ENCODE data around the gene MFRP.

Gene MFRP

GRCh38 chr11:119376197-119376847, 29.8 kb upstream of the MFRP start:
- Histone ChIP-seq H3F3A (ENCODE audit: insufficient read depth) (no peaks in the 10 kb centered on the region), H3K79me2 (ENCODE audit: insufficient read depth, low read length) (no peaks in the 10 kb centered on the region), H3K9ac (ENCODE audit: low read length) (no peak overlapping the region), H3K9me2 (replicated peaks; ENCODE audit: insufficient read depth, low read length) (no peaks in the 10 kb centered on the region), H3K4me2 (ENCODE audit: low read depth, low read length, poor library complexity, severe bottlenecking) (no peak overlapping the region), H3K27me3 (ENCODE audit: low read length) (no peaks in the 10 kb centered on the region), H4K20me1 (ENCODE audit: low read depth, low read length) (no peaks in the 10 kb centered on the region), H2AFZ (ENCODE audit: low read depth, low read length, severe bottlenecking) (no peak overlapping the region), H3K4me3 (ENCODE audit: insufficient read depth, low read length, poor library complexity, severe bottlenecking) (no peak overlapping the region), H3K9me3 (ENCODE audit: insufficient read depth, low read length) (no peaks in the 10 kb centered on the region), H3K27ac (ENCODE audit: low read depth, low read length) (no peak overlapping the region), H3K36me3 (ENCODE audit: low read length) (no peaks in the 10 kb centered on the region)
- TF ChIP-seq CTCF (IDR thresholded peaks at IDR 0.05; ENCODE audit: insufficient read depth, low read length, poor library complexity, severe bottlenecking) (no peak), EZH2phosphoT487 (conservative IDR thresholded peaks at IDR 0.05; ENCODE audit: low read length) (no peak)

GRCh38 chr11:119375337-119376196, 29.1 kb upstream of the MFRP start:
- Histone ChIP-seq H3K4me3 (ENCODE audit: insufficient read depth, low read length, poor library complexity, severe bottlenecking) (no peak overlapping the region), H3K9me3 (ENCODE audit: insufficient read depth, low read length) (no peaks in the 10 kb centered on the region), H3K36me3 (ENCODE audit: low read length) (no peaks in the 10 kb centered on the region), H3F3A (ENCODE audit: insufficient read depth) (no peaks in the 10 kb centered on the region), H2AFZ (ENCODE audit: low read depth, low read length, severe bottlenecking) (no peak overlapping the region), H3K27me3 (ENCODE audit: low read length) (no peaks in the 10 kb centered on the region), H3K79me2 (ENCODE audit: insufficient read depth, low read length) (no peaks in the 10 kb centered on the region), H4K20me1 (ENCODE audit: low read depth, low read length) (no peaks in the 10 kb centered on the region), H3K9me2 (replicated peaks; ENCODE audit: insufficient read depth, low read length) (no peaks in the 10 kb centered on the region), H3K9ac (ENCODE audit: low read length) (no peak overlapping the region), H3K4me2 (ENCODE audit: low read depth, low read length, poor library complexity, severe bottlenecking) (no peak overlapping the region), H3K27ac (ENCODE audit: low read depth, low read length) (no peak overlapping the region)
- TF ChIP-seq CTCF (IDR thresholded peaks at IDR 0.05; ENCODE audit: insufficient read depth, low read length, poor library complexity, severe bottlenecking) = no peak
- TF ChIP-seq EZH2phosphoT487 (conservative IDR thresholded peaks at IDR 0.05; ENCODE audit: low read length) = no peak

- H3K9ac ChIP-seq (ENCODE audit: low read length) = no peak overlapping the region
- no peaks in the 10 kb centered on the region for H3F3A ChIP-seq (ENCODE audit: insufficient read depth)
- no peak overlapping the region for H3K4me2 ChIP-seq (ENCODE audit: low read depth, low read length, poor library complexity, severe bottlenecking)
- H3K9me2 ChIP-seq (replicated peaks; ENCODE audit: insufficient read depth, low read length) = no peaks in the 10 kb centered on the region
- no peaks in the 10 kb centered on the region for H3K27me3 ChIP-seq (ENCODE audit: low read length)
- no peaks in the 10 kb centered on the region for H3K79me2 ChIP-seq (ENCODE audit: insufficient read depth, low read length)
- no peak overlapping the region for H2AFZ ChIP-seq (ENCODE audit: low read depth, low read length, severe bottlenecking)
- H3K27ac ChIP-seq (ENCODE audit: low read depth, low read length) = no peak overlapping the region
- no peaks in the 10 kb centered on the region for H3K9me3 ChIP-seq (ENCODE audit: insufficient read depth, low read length)
- H4K20me1 ChIP-seq (ENCODE audit: low read depth, low read length) = no peaks in the 10 kb centered on the region
- H3K4me3 ChIP-seq (ENCODE audit: insufficient read depth, low read length, poor library complexity, severe bottlenecking) = no peak overlapping the region
- TF ChIP-seq EZH2phosphoT487 (conservative IDR thresholded peaks at IDR 0.05; ENCODE audit: low read length) (no peak), CTCF (IDR thresholded peaks at IDR 0.05; ENCODE audit: insufficient read depth, low read length, poor library complexity, severe bottlenecking) (no peak)
- no peaks in the 10 kb centered on the region for H3K36me3 ChIP-seq (ENCODE audit: low read length)
These were observed 28.3 kb upstream of the MFRP start for GRCh38 chr11:119374632-119375336.
